Measurements from ENCODE around the gene SH3GLB2. TPM values are rescaled to one million over a fixed set of nuclear protein-coding genes. Genes with fewer than 3 reads are reported as not detected.

SH3GLB2 gene
- total RNA-seq, 1 experiment from 2014 or later, result 44.1 TPM

DNA sequence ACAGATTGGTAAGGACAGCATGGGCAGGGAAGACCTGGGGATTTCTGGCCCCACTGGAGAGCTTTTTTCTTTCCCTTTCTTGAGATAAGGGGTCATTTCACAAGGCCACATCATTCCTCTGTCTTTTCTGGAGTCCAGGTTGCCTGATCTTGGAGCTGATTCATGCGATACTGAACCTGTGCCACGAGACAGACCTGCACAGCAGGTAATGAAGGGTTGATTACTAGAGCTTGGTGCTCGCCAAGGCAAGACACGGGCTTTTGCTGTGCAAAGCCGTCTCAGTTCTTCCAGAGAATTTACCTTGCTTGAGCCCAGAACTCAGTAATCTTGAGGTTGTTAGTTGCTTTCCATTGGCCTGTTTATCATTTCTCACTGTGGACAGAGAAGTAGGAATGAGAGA is 41.5 kb downstream of the SH3GLB2 start:
- BruUV-seq (replicated peaks), result no TSS peak
- ATAC-seq, result no peak
- H3K4me2 ChIP-seq (ENCODE audit: low read length), result no peak overlapping the region
- peaks cover 23% of the 10 kb centered on the region for H3K36me3 ChIP-seq (ENCODE audit: low read depth, low read length)
- ChIA-PET POLR2A (ENCODE audit: unreplicated experiment) (no interaction called here), CTCF (no interaction called here)
- H2AFZ ChIP-seq (ENCODE audit: low read length), result no peak overlapping the region
- intact Hi-C loops (cut with micrococcal nuclease), result no loop called here
- H3K4me1 ChIP-seq (ENCODE audit: insufficient read depth, low read length), result peaks cover 7% of the 10 kb centered on the region; the same call in 1 of the 2 replicates
- H3K79me2 ChIP-seq (ENCODE audit: low read length), result no peaks in the 10 kb centered on the region
- no peaks in the 10 kb centered on the region for H3F3A ChIP-seq (ENCODE audit: low read length, unreplicated experiment)
- H3K4me3 ChIP-seq (ENCODE audit: low read length), result no peak overlapping the region
- no peak overlapping the region for H3K9ac ChIP-seq (ENCODE audit: low read length)
- H3K27me3 ChIP-seq (ENCODE audit: low read length), result no peaks in the 10 kb centered on the region
- DNase-seq, result no peak
- no peaks in the 10 kb centered on the region for H3K9me3 ChIP-seq (ENCODE audit: low read length)
- no peak overlapping the region for H3K27ac ChIP-seq (ENCODE audit: low read length)
- H3K9me2 ChIP-seq (replicated peaks; ENCODE audit: low read length), result no peaks in the 10 kb centered on the region
- TF ChIP-seq, protein P1, sequence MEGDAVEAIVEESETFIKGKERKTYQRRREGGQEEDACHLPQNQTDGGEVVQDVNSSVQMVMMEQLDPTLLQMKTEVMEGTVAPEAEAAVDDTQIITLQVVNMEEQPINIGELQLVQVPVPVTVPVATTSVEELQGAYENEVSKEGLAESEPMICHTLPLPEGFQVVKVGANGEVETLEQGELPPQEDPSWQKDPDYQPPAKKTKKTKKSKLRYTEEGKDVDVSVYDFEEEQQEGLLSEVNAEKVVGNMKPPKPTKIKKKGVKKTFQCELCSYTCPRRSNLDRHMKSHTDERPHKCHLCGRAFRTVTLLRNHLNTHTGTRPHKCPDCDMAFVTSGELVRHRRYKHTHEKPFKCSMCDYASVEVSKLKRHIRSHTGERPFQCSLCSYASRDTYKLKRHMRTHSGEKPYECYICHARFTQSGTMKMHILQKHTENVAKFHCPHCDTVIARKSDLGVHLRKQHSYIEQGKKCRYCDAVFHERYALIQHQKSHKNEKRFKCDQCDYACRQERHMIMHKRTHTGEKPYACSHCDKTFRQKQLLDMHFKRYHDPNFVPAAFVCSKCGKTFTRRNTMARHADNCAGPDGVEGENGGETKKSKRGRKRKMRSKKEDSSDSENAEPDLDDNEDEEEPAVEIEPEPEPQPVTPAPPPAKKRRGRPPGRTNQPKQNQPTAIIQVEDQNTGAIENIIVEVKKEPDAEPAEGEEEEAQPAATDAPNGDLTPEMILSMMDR (conservative IDR thresholded peaks at IDR 0.05; ENCODE audit: low read depth, low read length), result no peak
- no peak for TF ChIP-seq EZH2phosphoT487 (IDR thresholded peaks at IDR 0.05; ENCODE audit: borderline replicate concordance, low read length)
- TF ChIP-seq EZH2 (IDR thresholded peaks at IDR 0.05; ENCODE audit: low read length, unreplicated experiment), result no peak
- H4K20me1 ChIP-seq (ENCODE audit: low read length), result no peaks in the 10 kb centered on the region

DNA sequence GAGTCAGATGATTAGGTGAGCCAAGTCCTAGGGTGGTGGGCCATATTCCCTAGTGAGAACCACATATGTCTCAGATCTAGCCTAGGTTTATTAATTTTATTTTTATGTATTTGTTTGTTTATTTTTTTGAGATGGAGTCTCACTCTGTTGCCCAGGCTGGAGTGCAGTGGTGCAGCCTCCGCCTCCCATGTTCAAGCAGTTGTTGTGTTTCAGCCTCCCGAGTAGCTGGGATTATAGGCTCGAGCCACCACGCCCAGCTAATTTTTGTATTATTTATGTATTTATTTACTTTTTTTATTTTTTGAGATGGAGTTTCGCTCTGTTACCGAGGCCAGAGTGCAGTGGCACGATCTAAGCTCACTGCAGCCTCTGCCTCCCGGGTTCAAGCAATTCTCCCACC is 44.6 kb downstream of the SH3GLB2 start:
- Histone ChIP-seq H3K9me3 (ENCODE audit: low read length) (no peaks in the 10 kb centered on the region), H3K36me3 (ENCODE audit: low read depth, low read length) (peaks cover 33% of the 10 kb centered on the region), H3F3A (ENCODE audit: low read length, unreplicated experiment) (no peaks in the 10 kb centered on the region), H3K27me3 (ENCODE audit: low read length) (no peaks in the 10 kb centered on the region), H3K9ac (ENCODE audit: low read length) (no peak overlapping the region), H3K9me2 (replicated peaks; ENCODE audit: low read length) (no peaks in the 10 kb centered on the region), H3K4me2 (ENCODE audit: low read length) (no peak overlapping the region), H4K20me1 (ENCODE audit: low read length) (no peaks in the 10 kb centered on the region), H2AFZ (ENCODE audit: low read length) (no peak overlapping the region), H3K4me3 (ENCODE audit: low read length) (no peak overlapping the region), H3K4me1 (ENCODE audit: insufficient read depth, low read length) (peaks cover 7% of the 10 kb centered on the region; the same call in 1 of the 2 replicates), H3K27ac (ENCODE audit: low read length) (no peak overlapping the region), H3K79me2 (ENCODE audit: low read length) (no peaks in the 10 kb centered on the region)
- BruUV-seq (replicated peaks), result no TSS peak
- TF ChIP-seq, protein P1 (conservative IDR thresholded peaks at IDR 0.05; ENCODE audit: low read depth, low read length), result no peak
- TF ChIP-seq EZH2 (IDR thresholded peaks at IDR 0.05; ENCODE audit: low read length, unreplicated experiment) (no peak), EZH2phosphoT487 (IDR thresholded peaks at IDR 0.05; ENCODE audit: borderline replicate concordance, low read length) (no peak)
- intact Hi-C loops (cut with micrococcal nuclease), result no loop called here
- DNase-seq, result no peak
- ChIA-PET POLR2A (ENCODE audit: unreplicated experiment) (no interaction called here), CTCF (no interaction called here)
- no peak for ATAC-seq

DNA sequence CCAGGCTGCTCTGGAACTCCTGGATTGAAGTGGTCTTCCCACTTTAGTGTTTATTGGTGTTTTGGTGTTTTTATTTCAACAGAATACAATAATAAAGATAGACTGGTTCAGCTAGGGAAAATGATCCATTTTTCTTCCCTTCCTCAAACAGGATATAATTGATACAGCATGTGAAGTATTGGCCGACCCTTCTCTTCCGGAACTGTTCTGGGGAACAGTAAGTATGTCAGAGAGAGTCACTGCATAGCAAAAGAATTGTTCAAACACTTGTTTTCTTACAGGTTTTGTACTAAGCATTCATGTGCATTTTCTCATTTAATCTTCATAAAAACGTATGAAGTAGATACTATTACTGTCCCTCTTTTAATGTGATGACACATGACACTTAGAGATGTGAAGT is 49.0 kb downstream of the SH3GLB2 start:
- ATAC-seq, result no peak
- no peaks in the 10 kb centered on the region for H3K9me2 ChIP-seq (replicated peaks; ENCODE audit: low read length)
- H3K4me1 ChIP-seq (ENCODE audit: insufficient read depth, low read length), result no peaks in the 10 kb centered on the region
- no peaks in the 10 kb centered on the region for H3K27me3 ChIP-seq (ENCODE audit: low read length)
- TF ChIP-seq, protein P1 (conservative IDR thresholded peaks at IDR 0.05; ENCODE audit: low read depth, low read length), result no peak
- TF ChIP-seq EZH2 (IDR thresholded peaks at IDR 0.05; ENCODE audit: low read length, unreplicated experiment) (no peak), EZH2phosphoT487 (IDR thresholded peaks at IDR 0.05; ENCODE audit: borderline replicate concordance, low read length) (no peak)
- H3K4me3 ChIP-seq (ENCODE audit: low read length), result no peak overlapping the region
- intact Hi-C loops (cut with micrococcal nuclease), result no loop called here
- H4K20me1 ChIP-seq (ENCODE audit: low read length), result no peaks in the 10 kb centered on the region
- no peaks in the 10 kb centered on the region for H3F3A ChIP-seq (ENCODE audit: low read length, unreplicated experiment)
- no peak overlapping the region for H3K9ac ChIP-seq (ENCODE audit: low read length)
- no peak overlapping the region for H3K4me2 ChIP-seq (ENCODE audit: low read length)
- H3K36me3 ChIP-seq (ENCODE audit: low read depth, low read length), result peaks cover 25% of the 10 kb centered on the region
- H2AFZ ChIP-seq (ENCODE audit: low read length), result no peak overlapping the region
- H3K27ac ChIP-seq (ENCODE audit: low read length), result no peak overlapping the region
- H3K9me3 ChIP-seq (ENCODE audit: low read length), result no peaks in the 10 kb centered on the region
- ChIA-PET POLR2A (ENCODE audit: unreplicated experiment) (no interaction called here), CTCF (no interaction called here)
- no TSS peak for BruUV-seq (replicated peaks)
- DNase-seq, result no peak
- H3K79me2 ChIP-seq (ENCODE audit: low read length), result no peaks in the 10 kb centered on the region
